PFSK-1 (cell line): ENCODE measurements around the gene SEPSECS.

ENCODE experiments used
- FOXP2 ChIP-seq: optimal IDR thresholded peaks from 2 replicates; pipeline ENCODE3; 2011; ENCODE audit warnings: borderline replicate concordance, control low read depth, inconsistent platforms; ENCODE audit not compliant: insufficient read depth; ENCODE audit errors: extremely low read length, extremely low read depth
- POLR2AphosphoS5 ChIP-seq: IDR thresholded peaks from 2 replicates; pipeline ENCODE4 v1.6.1; 2012; ENCODE audit warnings: low read depth, mild to moderate bottlenecking, control low read depth, low read length, moderate library complexity
- REST ChIP-seq, 2 experiments: IDR thresholded peaks; 2 replicates each; pipeline versions ENCODE4 v1.6.1 to v1.8.0; 2011 to 2012; ENCODE audit warnings: low read depth in 2 of 2, low read length in 2 of 2, control low read depth in 1 of 2, inconsistent platforms in 1 of 2, mild to moderate bottlenecking in 1 of 2, moderate library complexity in 1 of 2; ENCODE audit not compliant: insufficient read depth in 1 of 2
- SIN3A ChIP-seq: IDR thresholded peaks from 2 replicates; pipeline ENCODE4 v1.6.1; 2012; ENCODE audit warnings: mild to moderate bottlenecking, low read length, moderate library complexity, borderline replicate concordance; ENCODE audit not compliant: insufficient read depth
- TAF1 ChIP-seq: IDR thresholded peaks from 2 replicates; pipeline ENCODE4 v1.6.1; 2012; ENCODE audit warnings: low read length, control low read depth, borderline replicate concordance; ENCODE audit not compliant: insufficient read depth

The SEPSECS gene

GRCh38 chr4:25169446-25169845 lies 9.2 kb upstream of the SEPSECS start:
- TF ChIP-seq REST (IDR thresholded peaks at IDR 0.05; ENCODE audit: insufficient read depth in 1 of 2, low read depth in 2 of 2, low read length in 2 of 2) = no peak

GRCh38 chr4:25165916-25166315 lies 5.7 kb upstream of the SEPSECS start:
- TF ChIP-seq POLR2AphosphoS5 (no peak), FOXP2 (no peak), REST (IDR thresholded peaks at IDR 0.05; ENCODE audit: insufficient read depth in 1 of 2, low read depth in 2 of 2, low read length in 2 of 2) (no peak), SIN3A (no peak), TAF1 (no peak)

GRCh38 chr4:25163196-25163595 lies 2.9 kb upstream of the SEPSECS start:
- TF ChIP-seq SIN3A (no peak), REST (IDR thresholded peaks at IDR 0.05; ENCODE audit: insufficient read depth in 1 of 2, low read depth in 2 of 2, low read length in 2 of 2) (no peak), POLR2AphosphoS5 (no peak)

GRCh38 chr4:25162566-25162965 lies 2.3 kb upstream of the SEPSECS start:
- TF ChIP-seq POLR2AphosphoS5 (no peak), TAF1 (no peak), REST (IDR thresholded peaks at IDR 0.05; ENCODE audit: insufficient read depth in 1 of 2, low read depth in 2 of 2, low read length in 2 of 2) (no peak), FOXP2 (no peak), SIN3A (no peak)

- no peak for TF ChIP-seq POLR2AphosphoS5
- TF ChIP-seq FOXP2 = no peak
- TF ChIP-seq REST (IDR thresholded peaks at IDR 0.05; ENCODE audit: insufficient read depth in 1 of 2, low read depth in 2 of 2, low read length in 2 of 2) = no peak
- TF ChIP-seq SIN3A = no peak
- TF ChIP-seq TAF1 = no peak
Measured at GRCh38 chr4:25161593-25161950, 1.3 kb upstream of the SEPSECS start.
